Neural cell (in vitro differentiated cells): ENCODE results near the gene TAP1. TPM values are rescaled to one million over a fixed set of nuclear protein-coding genes. Genes with fewer than 3 reads are reported as not detected.

Experiments used
- H2AFZ ChIP-seq: fragments of 200-600, 300-800 bp; sonication (generic), shearing (Covaris generic); 2 replicates; pipeline ENCODE4 v1.6.0; 2014; ENCODE audit warnings: low read depth, mild to moderate bottlenecking, antibody characterized with exemption, low read length, moderate library complexity
- H3F3A ChIP-seq: fragments of 200-600 bp; shearing (Covaris generic); 2 replicates; pipeline ENCODE4 v1.6.1; 2016; ENCODE audit warnings: mild to moderate bottlenecking, moderate library complexity, mixed read lengths, antibody characterized with exemption, low read length; ENCODE audit not compliant: insufficient read depth, poor library complexity, severe bottlenecking
- H3K27ac ChIP-seq: fragments of 200-600, 300-800 bp; sonication (generic), shearing (Covaris generic); 2 replicates; pipeline ENCODE4 v1.5.1; 2014; ENCODE audit warnings: mild to moderate bottlenecking, low read length, moderate library complexity
- H3K27me3 ChIP-seq: fragments of 300-800, 200-600 bp; sonication (generic), shearing (Covaris generic); 2 replicates; pipeline ENCODE4 v1.6.0; 2014; ENCODE audit warnings: mild to moderate bottlenecking, low read depth, low read length, moderate library complexity; ENCODE audit not compliant: insufficient read depth
- H3K36me3 ChIP-seq: fragments of 300-800, 200-600 bp; sonication (generic), shearing (Covaris generic); 2 replicates; pipeline ENCODE4 v1.5.1; 2014; ENCODE audit warnings: mild to moderate bottlenecking, antibody characterized with exemption, low read length, moderate library complexity; ENCODE audit not compliant: insufficient read depth
- H3K4me2 ChIP-seq: fragments of 300-800, 200-600 bp; sonication (generic), shearing (Covaris generic); 2 replicates; pipeline ENCODE4 v1.6.0; 2014; ENCODE audit warnings: mild to moderate bottlenecking, low read length
- H3K4me3 ChIP-seq: fragments of 300-800, 200-600 bp; sonication (generic), shearing (Covaris generic); 2 replicates; pipeline ENCODE4 v1.5.1; 2014; ENCODE audit warnings: mild to moderate bottlenecking, low read length, moderate library complexity
- H3K79me2 ChIP-seq: fragments of 200-600 bp; shearing (Covaris generic); replicated peaks from 2 replicates; pipeline ENCODE4 v1.6.0; 2014; ENCODE audit warnings: mild to moderate bottlenecking, low read length, moderate library complexity; ENCODE audit not compliant: insufficient read depth
- H3K9ac ChIP-seq: fragments of 300-800, 200-600 bp; sonication (generic), shearing (Covaris generic); 2 replicates; pipeline ENCODE4 v1.6.1; 2016; ENCODE audit warnings: mild to moderate bottlenecking, low read length, mixed read lengths
- H3K9me2 ChIP-seq: fragments of 200-600 bp; shearing (Covaris generic); 2 replicates; pipeline ENCODE4 v1.6.1; 2016; ENCODE audit warnings: mild to moderate bottlenecking, low read length, mixed read lengths; ENCODE audit not compliant: insufficient read depth
- H3K9me3 ChIP-seq: fragments of 200-600, 300-800 bp; sonication (generic), shearing (Covaris generic); 2 replicates; pipeline ENCODE4 v1.6.1; 2016; ENCODE audit warnings: mild to moderate bottlenecking, mixed run types, low read length, moderate library complexity, mixed read lengths
- H4K20me1 ChIP-seq: fragments of 200-600 bp; shearing (Covaris generic); 2 replicates; pipeline ENCODE4 v1.6.1; 2016; ENCODE audit warnings: mild to moderate bottlenecking, mixed run types; ENCODE audit not compliant: insufficient read depth
- EP300 ChIP-seq: fragments of 450-650 bp; conservative IDR thresholded peaks from 2 replicates; pipeline ENCODE4 v1.6.1; 2014; ENCODE audit warnings: antibody characterized with exemption, mild to moderate bottlenecking, moderate library complexity; ENCODE audit not compliant: poor library complexity, severe bottlenecking
- EZH2 ChIP-seq: fragments of 200-600, 300-800 bp; shearing (Covaris generic), sonication (generic); IDR thresholded peaks from 2 replicates; pipeline ENCODE4 v1.6.1; 2014; ENCODE audit warnings: antibody characterized with exemption, low read length, borderline replicate concordance, mild to moderate bottlenecking; ENCODE audit not compliant: insufficient read depth, poor library complexity, severe bottlenecking
- MXI1 ChIP-seq: fragments of 450-650 bp; conservative IDR thresholded peaks from 2 replicates; pipeline ENCODE4 v1.6.1; 2014; ENCODE audit warnings: antibody characterized with exemption, mild to moderate bottlenecking; ENCODE audit not compliant: poor library complexity, severe bottlenecking
- POLR2AphosphoS5 ChIP-seq: IDR thresholded peaks from 2 replicates; pipeline ENCODE4 v1.6.1; 2012
- RAD21 ChIP-seq: fragments of 450-650 bp; conservative IDR thresholded peaks from 2 replicates; pipeline ENCODE4 v1.6.1; 2014; ENCODE audit warnings: antibody characterized with exemption, mild to moderate bottlenecking, moderate library complexity
- SMC3 ChIP-seq: fragments of 450-650 bp; conservative IDR thresholded peaks from 2 replicates; pipeline ENCODE4 v1.6.1; 2014; ENCODE audit warnings: antibody characterized with exemption, mild to moderate bottlenecking, moderate library complexity; ENCODE audit not compliant: poor library complexity
- TAF1 ChIP-seq: IDR thresholded peaks from 2 replicates; pipeline ENCODE4 v1.6.1; 2012; ENCODE audit warnings: low read depth
- polyA plus RNA-seq: library from polyadenylated mRNA; depleted of rRNA; stranded (reverse); fragments of >200 nt; gene quantifications from 2 replicates; pipeline ENCODE4 v1.2.3, GENCODE V29; 2014
- TF ChIP-seq, protein P1 (sequence below): IDR thresholded peaks from 2 replicates; pipeline ENCODE4 v1.6.1; 2012; ENCODE audit warnings: borderline replicate concordance
- TF ChIP-seq, protein P2 (sequence below): fragments of 450-650 bp; IDR thresholded peaks from 2 replicates; pipeline ENCODE4 v1.5.1; 2014; ENCODE audit warnings: antibody characterized with exemption, mild to moderate bottlenecking, moderate library complexity; ENCODE audit not compliant: poor library complexity, severe bottlenecking

The TAP1 gene
- polyA plus RNA-seq, 1 donor from 2014 or later = not detected

DNA sequence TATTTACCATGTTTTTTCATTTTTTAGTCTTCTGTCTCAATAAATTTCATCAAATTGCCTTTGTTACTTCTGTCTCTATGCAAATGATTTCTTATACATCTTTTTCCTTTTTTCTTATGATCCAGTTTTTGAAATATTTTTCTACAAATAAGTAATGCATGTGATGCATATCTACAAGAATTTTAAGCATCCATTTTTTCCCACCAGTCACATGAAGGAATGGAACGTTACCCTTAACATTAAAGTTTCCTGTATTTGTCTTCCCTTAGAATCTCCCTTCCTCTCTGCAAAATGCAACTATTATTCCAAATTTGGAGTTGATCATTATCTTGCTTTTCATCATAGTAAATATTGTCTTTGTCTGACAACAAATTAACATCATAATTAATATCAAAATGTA, 36.0 kb upstream of the TAP1 start:
- Histone ChIP-seq H3K9me2 (no peaks in the 10 kb centered on the region), H4K20me1 (no peaks in the 10 kb centered on the region), H3K9ac (no peak overlapping the region), H3K4me2 (no peak overlapping the region), H3K79me2 (no peaks in the 10 kb centered on the region), H3K27ac (no peak overlapping the region), H3K4me3 (no peak overlapping the region), H3K27me3 (no peaks in the 10 kb centered on the region), H3K36me3 (no peaks in the 10 kb centered on the region), H3F3A (no peaks in the 10 kb centered on the region), H2AFZ (no peak overlapping the region), H3K9me3 (no peaks in the 10 kb centered on the region)
- TF ChIP-seq POLR2AphosphoS5 (no peak), TAF1 (no peak), EP300 (no peak), MXI1 (no peak), SMC3 (no peak), RAD21 (no peak), EZH2 (no peak)
- TF ChIP-seq, protein P1, sequence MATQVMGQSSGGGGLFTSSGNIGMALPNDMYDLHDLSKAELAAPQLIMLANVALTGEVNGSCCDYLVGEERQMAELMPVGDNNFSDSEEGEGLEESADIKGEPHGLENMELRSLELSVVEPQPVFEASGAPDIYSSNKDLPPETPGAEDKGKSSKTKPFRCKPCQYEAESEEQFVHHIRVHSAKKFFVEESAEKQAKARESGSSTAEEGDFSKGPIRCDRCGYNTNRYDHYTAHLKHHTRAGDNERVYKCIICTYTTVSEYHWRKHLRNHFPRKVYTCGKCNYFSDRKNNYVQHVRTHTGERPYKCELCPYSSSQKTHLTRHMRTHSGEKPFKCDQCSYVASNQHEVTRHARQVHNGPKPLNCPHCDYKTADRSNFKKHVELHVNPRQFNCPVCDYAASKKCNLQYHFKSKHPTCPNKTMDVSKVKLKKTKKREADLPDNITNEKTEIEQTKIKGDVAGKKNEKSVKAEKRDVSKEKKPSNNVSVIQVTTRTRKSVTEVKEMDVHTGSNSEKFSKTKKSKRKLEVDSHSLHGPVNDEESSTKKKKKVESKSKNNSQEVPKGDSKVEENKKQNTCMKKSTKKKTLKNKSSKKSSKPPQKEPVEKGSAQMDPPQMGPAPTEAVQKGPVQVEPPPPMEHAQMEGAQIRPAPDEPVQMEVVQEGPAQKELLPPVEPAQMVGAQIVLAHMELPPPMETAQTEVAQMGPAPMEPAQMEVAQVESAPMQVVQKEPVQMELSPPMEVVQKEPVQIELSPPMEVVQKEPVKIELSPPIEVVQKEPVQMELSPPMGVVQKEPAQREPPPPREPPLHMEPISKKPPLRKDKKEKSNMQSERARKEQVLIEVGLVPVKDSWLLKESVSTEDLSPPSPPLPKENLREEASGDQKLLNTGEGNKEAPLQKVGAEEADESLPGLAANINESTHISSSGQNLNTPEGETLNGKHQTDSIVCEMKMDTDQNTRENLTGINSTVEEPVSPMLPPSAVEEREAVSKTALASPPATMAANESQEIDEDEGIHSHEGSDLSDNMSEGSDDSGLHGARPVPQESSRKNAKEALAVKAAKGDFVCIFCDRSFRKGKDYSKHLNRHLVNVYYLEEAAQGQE = no peak
- TF ChIP-seq, protein P2, sequence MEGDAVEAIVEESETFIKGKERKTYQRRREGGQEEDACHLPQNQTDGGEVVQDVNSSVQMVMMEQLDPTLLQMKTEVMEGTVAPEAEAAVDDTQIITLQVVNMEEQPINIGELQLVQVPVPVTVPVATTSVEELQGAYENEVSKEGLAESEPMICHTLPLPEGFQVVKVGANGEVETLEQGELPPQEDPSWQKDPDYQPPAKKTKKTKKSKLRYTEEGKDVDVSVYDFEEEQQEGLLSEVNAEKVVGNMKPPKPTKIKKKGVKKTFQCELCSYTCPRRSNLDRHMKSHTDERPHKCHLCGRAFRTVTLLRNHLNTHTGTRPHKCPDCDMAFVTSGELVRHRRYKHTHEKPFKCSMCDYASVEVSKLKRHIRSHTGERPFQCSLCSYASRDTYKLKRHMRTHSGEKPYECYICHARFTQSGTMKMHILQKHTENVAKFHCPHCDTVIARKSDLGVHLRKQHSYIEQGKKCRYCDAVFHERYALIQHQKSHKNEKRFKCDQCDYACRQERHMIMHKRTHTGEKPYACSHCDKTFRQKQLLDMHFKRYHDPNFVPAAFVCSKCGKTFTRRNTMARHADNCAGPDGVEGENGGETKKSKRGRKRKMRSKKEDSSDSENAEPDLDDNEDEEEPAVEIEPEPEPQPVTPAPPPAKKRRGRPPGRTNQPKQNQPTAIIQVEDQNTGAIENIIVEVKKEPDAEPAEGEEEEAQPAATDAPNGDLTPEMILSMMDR = no peak

GRCh38 chr6:32888576-32888975, 35.1 kb upstream of the TAP1 start:
- Histone ChIP-seq H3K9me3 (no peaks in the 10 kb centered on the region), H3K4me2 (no peak overlapping the region), H3K27me3 (no peaks in the 10 kb centered on the region), H2AFZ (no peak overlapping the region), H3K9me2 (no peaks in the 10 kb centered on the region), H3K4me3 (no peak overlapping the region), H3K36me3 (no peaks in the 10 kb centered on the region), H3K79me2 (no peaks in the 10 kb centered on the region), H3K27ac (no peak overlapping the region), H3K9ac (no peak overlapping the region), H3F3A (no peaks in the 10 kb centered on the region), H4K20me1 (no peaks in the 10 kb centered on the region)
- TF ChIP-seq EZH2 = no peak
- no peak for TF ChIP-seq MXI1
- no peak for TF ChIP-seq EP300
- TF ChIP-seq POLR2AphosphoS5 = no peak
- TF ChIP-seq RAD21 = no peak
- no peak for TF ChIP-seq TAF1
- TF ChIP-seq, protein P2 = no peak
- TF ChIP-seq, protein P1 = no peak
- TF ChIP-seq SMC3 = no peak
